ENCODE data around the gene MPZL2.

DNA sequence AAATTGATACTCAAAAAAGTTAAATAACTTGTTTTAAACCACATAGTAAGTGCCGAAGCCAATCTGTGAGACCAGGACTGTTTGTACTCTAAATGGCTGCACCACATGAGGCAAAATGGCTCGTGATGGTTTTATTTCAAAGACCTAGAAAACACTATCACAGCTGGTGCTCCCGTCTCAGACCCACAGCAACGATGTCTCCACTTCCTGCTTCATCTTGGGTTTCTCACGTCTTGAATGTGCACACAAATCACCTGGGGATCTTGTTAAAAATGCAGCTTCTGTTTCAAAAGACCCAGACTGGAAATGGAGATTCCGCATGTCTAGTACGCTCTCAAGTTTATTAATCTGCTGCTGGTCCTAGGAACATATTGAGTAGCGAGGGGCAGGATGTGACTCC lies 41.6 kb upstream of the MPZL2 start:
- TF ChIP-seq CREB1 (CRISPR knock-in tag; IDR thresholded peaks at IDR 0.05) = no peak
- no peak for TF ChIP-seq MYBL2 (CRISPR knock-in tag; IDR thresholded peaks at IDR 0.05)
- TF ChIP-seq, protein P1, sequence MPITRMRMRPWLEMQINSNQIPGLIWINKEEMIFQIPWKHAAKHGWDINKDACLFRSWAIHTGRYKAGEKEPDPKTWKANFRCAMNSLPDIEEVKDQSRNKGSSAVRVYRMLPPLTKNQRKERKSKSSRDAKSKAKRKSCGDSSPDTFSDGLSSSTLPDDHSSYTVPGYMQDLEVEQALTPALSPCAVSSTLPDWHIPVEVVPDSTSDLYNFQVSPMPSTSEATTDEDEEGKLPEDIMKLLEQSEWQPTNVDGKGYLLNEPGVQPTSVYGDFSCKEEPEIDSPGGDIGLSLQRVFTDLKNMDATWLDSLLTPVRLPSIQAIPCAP (CRISPR knock-in tag; IDR thresholded peaks at IDR 0.05) = no peak
- no peak for TF ChIP-seq GTF2I (CRISPR knock-in tag; conservative IDR thresholded peaks at IDR 0.05)
- TF ChIP-seq CREM (CRISPR knock-in tag; IDR thresholded peaks at IDR 0.05) = no peak
- TF ChIP-seq, protein P2, sequence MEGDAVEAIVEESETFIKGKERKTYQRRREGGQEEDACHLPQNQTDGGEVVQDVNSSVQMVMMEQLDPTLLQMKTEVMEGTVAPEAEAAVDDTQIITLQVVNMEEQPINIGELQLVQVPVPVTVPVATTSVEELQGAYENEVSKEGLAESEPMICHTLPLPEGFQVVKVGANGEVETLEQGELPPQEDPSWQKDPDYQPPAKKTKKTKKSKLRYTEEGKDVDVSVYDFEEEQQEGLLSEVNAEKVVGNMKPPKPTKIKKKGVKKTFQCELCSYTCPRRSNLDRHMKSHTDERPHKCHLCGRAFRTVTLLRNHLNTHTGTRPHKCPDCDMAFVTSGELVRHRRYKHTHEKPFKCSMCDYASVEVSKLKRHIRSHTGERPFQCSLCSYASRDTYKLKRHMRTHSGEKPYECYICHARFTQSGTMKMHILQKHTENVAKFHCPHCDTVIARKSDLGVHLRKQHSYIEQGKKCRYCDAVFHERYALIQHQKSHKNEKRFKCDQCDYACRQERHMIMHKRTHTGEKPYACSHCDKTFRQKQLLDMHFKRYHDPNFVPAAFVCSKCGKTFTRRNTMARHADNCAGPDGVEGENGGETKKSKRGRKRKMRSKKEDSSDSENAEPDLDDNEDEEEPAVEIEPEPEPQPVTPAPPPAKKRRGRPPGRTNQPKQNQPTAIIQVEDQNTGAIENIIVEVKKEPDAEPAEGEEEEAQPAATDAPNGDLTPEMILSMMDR (IDR thresholded peaks at IDR 0.05) = no peak
- TF ChIP-seq, protein P3, sequence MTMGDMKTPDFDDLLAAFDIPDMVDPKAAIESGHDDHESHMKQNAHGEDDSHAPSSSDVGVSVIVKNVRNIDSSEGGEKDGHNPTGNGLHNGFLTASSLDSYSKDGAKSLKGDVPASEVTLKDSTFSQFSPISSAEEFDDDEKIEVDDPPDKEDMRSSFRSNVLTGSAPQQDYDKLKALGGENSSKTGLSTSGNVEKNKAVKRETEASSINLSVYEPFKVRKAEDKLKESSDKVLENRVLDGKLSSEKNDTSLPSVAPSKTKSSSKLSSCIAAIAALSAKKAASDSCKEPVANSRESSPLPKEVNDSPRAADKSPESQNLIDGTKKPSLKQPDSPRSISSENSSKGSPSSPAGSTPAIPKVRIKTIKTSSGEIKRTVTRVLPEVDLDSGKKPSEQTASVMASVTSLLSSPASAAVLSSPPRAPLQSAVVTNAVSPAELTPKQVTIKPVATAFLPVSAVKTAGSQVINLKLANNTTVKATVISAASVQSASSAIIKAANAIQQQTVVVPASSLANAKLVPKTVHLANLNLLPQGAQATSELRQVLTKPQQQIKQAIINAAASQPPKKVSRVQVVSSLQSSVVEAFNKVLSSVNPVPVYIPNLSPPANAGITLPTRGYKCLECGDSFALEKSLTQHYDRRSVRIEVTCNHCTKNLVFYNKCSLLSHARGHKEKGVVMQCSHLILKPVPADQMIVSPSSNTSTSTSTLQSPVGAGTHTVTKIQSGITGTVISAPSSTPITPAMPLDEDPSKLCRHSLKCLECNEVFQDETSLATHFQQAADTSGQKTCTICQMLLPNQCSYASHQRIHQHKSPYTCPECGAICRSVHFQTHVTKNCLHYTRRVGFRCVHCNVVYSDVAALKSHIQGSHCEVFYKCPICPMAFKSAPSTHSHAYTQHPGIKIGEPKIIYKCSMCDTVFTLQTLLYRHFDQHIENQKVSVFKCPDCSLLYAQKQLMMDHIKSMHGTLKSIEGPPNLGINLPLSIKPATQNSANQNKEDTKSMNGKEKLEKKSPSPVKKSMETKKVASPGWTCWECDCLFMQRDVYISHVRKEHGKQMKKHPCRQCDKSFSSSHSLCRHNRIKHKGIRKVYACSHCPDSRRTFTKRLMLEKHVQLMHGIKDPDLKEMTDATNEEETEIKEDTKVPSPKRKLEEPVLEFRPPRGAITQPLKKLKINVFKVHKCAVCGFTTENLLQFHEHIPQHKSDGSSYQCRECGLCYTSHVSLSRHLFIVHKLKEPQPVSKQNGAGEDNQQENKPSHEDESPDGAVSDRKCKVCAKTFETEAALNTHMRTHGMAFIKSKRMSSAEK (CRISPR knock-in tag; IDR thresholded peaks at IDR 0.05; ENCODE audit: borderline replicate concordance) = no peak

All from WTC11 (cell line).